Caco-2 (cell line): Measurements from ENCODE around the gene UPK1A. TPM values are rescaled to one million over a fixed set of nuclear protein-coding genes. Genes with fewer than 3 reads are reported as not detected.
A peak's percentile ranks its signal among the peaks of the same experiment; 100 is the strongest.

Source experiments
- BruUV-seq: library from RNA; stranded (reverse); fragments of 400-500 nt; replicated peaks from 2 replicates; lab custom pipeline; 2021; lab: Mats Ljungman, UMichigan
- CTCF ChIA-PET: fragments of 300-600 bp; sonication (Branson Sonifier 250); formaldehyde crosslinking; loops from one replicate; lab custom pipeline; 2022; ENCODE audit warnings: antibody characterized with exemption; lab: Charles Lee
- POLR2A ChIA-PET: fragments of 300-600 bp; sonication (Branson Sonifier 250); formaldehyde crosslinking; loops from one replicate; lab custom pipeline; 2022; ENCODE audit warnings: antibody characterized with exemption; lab: Charles Lee
- DNase-seq, 2 experiments: peaks; one replicate each; pipeline versions ENCODE4 v3.0.0 to v3.0.0-alpha.2; 2020 to 2022
- H3K27me3 ChIP-seq: replicated peaks from 2 replicates; pipeline ENCODE4 v1.6.0; 2011; ENCODE audit warnings: low read length; ENCODE audit not compliant: control insufficient read depth, insufficient read depth
- H3K36me3 ChIP-seq: 2 replicates; pipeline ENCODE4 v1.5.1; 2011; ENCODE audit warnings: low read length; ENCODE audit not compliant: control insufficient read depth, insufficient read depth
- H3K4me1 ChIP-seq: fragments of 250-450 bp; sonication (Bioruptor Pico); 2 replicates; pipeline ENCODE4 v1.5.1; 2020; ENCODE audit warnings: mild to moderate bottlenecking
- H3K4me3 ChIP-seq: 2 replicates; pipeline ENCODE4 v1.5.1; 2011; ENCODE audit warnings: low read depth, mild to moderate bottlenecking, control low read depth, low read length
- H3K9me3 ChIP-seq: fragments of 250-450 bp; sonication (Bioruptor Pico); 2 replicates; pipeline ENCODE4 v1.5.1; 2020; ENCODE audit warnings: mild to moderate bottlenecking, moderate library complexity
- H3K27ac Mint-ChIP-seq: one replicate; pipeline ENCODE4 v1.8.0; 2022; ENCODE audit warnings: mixed read lengths; ENCODE audit not compliant: unreplicated experiment
- H3K27me3 Mint-ChIP-seq: one replicate; pipeline ENCODE4 v1.8.0; 2022; ENCODE audit warnings: mixed read lengths; ENCODE audit not compliant: insufficient read depth, unreplicated experiment
- H3K36me3 Mint-ChIP-seq: one replicate; pipeline ENCODE4 v1.8.0; 2022; ENCODE audit warnings: mild to moderate bottlenecking, mixed read lengths; ENCODE audit not compliant: insufficient read depth, unreplicated experiment
- H3K4me1 Mint-ChIP-seq: one replicate; pipeline ENCODE4 v1.8.0; 2022; ENCODE audit warnings: low read depth, mixed read lengths; ENCODE audit not compliant: unreplicated experiment
- H3K4me3 Mint-ChIP-seq: one replicate; pipeline ENCODE4 v1.8.0; 2022; ENCODE audit warnings: mild to moderate bottlenecking, moderate library complexity, mixed read lengths; ENCODE audit not compliant: unreplicated experiment
- H3K9me3 Mint-ChIP-seq: one replicate; pipeline ENCODE4 v1.8.0; 2022; ENCODE audit warnings: mixed read lengths; ENCODE audit not compliant: unreplicated experiment
- intact Hi-C: fragments of 100-400 bp; cut with micrococcal nuclease; formaldehyde crosslinking; loops from one replicate; pipeline ENCODE4 v1.10.0; 2022; ENCODE audit not compliant: unreplicated experiment
- total RNA-seq: library from RNA; stranded (reverse); gene quantifications from 2 replicates; pipeline ENCODE4 v1.2.3, GENCODE V29; 2022
- TF ChIP-seq, protein P1 (sequence below), 2 experiments: fragments of 200-600 bp in 1 of 2; IDR thresholded peaks; 1 replicate in 1 of 2; 2 replicates in 1 of 2; pipeline versions ENCODE4 v1.5.1 to v1.8.0; 2011 to 2022; ENCODE audit warnings: antibody characterized with exemption in 1 of 2, control low read depth in 1 of 2, inconsistent platforms in 1 of 2, low read depth in 1 of 2, low read length in 1 of 2, mild to moderate bottlenecking in 1 of 2, moderate library complexity in 1 of 2; ENCODE audit not compliant: insufficient read depth in 1 of 2, severe bottlenecking in 1 of 2, unreplicated experiment in 1 of 2

UPK1A gene
- total RNA-seq, 1 experiment from 2014 or later: not detected

DNA sequence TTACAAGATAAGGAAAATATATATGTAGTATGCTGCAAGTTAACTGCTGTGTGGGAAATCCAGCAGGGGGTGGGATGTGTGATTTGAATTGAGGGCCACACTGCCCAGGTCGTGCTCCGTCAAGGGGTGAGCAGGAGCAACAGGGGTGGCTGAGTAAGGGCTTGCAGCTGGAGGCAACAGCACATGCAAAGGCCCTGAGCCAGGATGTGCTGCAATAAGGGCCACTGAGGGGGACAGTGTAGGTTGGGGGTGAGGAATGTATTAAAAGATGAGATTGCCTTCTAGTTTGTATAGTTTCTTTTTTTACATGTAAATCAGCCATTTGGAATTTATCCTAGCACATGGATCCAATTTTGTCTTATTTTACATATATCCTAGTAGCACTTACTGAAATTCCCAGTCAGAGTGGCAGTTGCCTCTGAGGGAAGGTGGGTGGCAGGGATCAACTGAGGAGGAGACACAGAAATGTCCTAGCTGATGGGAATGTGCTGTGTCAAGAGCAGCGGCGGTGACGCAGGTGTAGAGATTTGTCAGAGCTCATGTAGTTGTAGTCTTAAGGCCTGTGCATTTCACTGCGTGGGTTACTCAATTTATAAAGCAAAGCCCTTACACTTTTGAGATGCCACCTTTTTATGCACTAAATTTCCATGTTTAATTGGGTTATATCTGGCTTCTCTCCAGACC is 42.8 kb upstream of the UPK1A start:
- ChIA-PET CTCF (interaction anchor here (0.7 kb wide), 1 partner anchor 13 kb away, joined by 5 read pairs; no protein-coding TSS in a partner anchor), POLR2A (interaction anchor here (0.8 to 1.7 kb wide), 2 partner anchors 16 to 20 kb away, joined by 3 to 12 read pairs; no protein-coding TSS in a partner anchor)
- H3K4me3 ChIP-seq: no peak overlapping the region
- no peak overlapping the region for H3K4me3 Mint-ChIP-seq
- H3K9me3 Mint-ChIP-seq: no peaks in the 10 kb centered on the region
- no peaks in the 10 kb centered on the region for H3K27me3 ChIP-seq
- BruUV-seq: TSS peak; percentile 19
- H3K36me3 Mint-ChIP-seq: peaks cover 30% of the 10 kb centered on the region
- H3K9me3 ChIP-seq: no peaks in the 10 kb centered on the region
- no peaks in the 10 kb centered on the region for H3K36me3 ChIP-seq
- peak overlapping the region; percentile 40 for H3K27ac Mint-ChIP-seq
- TF ChIP-seq, protein P1, sequence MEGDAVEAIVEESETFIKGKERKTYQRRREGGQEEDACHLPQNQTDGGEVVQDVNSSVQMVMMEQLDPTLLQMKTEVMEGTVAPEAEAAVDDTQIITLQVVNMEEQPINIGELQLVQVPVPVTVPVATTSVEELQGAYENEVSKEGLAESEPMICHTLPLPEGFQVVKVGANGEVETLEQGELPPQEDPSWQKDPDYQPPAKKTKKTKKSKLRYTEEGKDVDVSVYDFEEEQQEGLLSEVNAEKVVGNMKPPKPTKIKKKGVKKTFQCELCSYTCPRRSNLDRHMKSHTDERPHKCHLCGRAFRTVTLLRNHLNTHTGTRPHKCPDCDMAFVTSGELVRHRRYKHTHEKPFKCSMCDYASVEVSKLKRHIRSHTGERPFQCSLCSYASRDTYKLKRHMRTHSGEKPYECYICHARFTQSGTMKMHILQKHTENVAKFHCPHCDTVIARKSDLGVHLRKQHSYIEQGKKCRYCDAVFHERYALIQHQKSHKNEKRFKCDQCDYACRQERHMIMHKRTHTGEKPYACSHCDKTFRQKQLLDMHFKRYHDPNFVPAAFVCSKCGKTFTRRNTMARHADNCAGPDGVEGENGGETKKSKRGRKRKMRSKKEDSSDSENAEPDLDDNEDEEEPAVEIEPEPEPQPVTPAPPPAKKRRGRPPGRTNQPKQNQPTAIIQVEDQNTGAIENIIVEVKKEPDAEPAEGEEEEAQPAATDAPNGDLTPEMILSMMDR (IDR thresholded peaks at IDR 0.05; ENCODE audit: insufficient read depth in 1 of 2, low read depth in 1 of 2, low read length in 1 of 2, severe bottlenecking in 1 of 2, unreplicated experiment in 1 of 2): no peak
- DNase-seq: no peak
- intact Hi-C loops: no loop called here
- no peaks in the 10 kb centered on the region for H3K4me1 ChIP-seq
- no peaks in the 10 kb centered on the region for H3K4me1 Mint-ChIP-seq
- no peaks in the 10 kb centered on the region for H3K27me3 Mint-ChIP-seq

DNA sequence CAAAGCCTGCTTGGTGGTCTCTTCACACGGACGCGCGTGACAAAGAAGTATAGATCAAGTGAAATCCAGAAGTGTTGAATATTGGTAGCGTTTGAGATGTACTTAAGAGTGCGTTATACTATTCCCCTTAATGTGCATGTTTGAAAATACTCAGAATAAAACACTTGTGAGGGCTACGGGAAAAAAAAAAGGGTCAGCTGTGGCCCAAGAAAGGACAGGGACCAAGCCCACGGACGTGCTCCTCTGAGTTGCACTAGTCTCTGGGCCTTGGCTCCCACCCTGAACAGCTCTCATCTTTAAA is 38.1 kb upstream of the UPK1A start:
- Mint-ChIP-seq H3K9me3 (no peaks in the 10 kb centered on the region), H3K27me3 (no peaks in the 10 kb centered on the region), H3K36me3 (peaks cover 55% of the 10 kb centered on the region), H3K27ac (peak overlapping the region; percentile 100), H3K4me1 (peaks cover 7% of the 10 kb centered on the region), H3K4me3 (peak overlapping the region; percentile 100)
- CTCF ChIA-PET: no interaction called here
- Histone ChIP-seq H3K4me3 (peak overlapping the region; percentile 55), H3K27me3 (no peaks in the 10 kb centered on the region), H3K36me3 (peaks cover 4% of the 10 kb centered on the region), H3K9me3 (no peaks in the 10 kb centered on the region), H3K4me1 (no peaks in the 10 kb centered on the region)
- TSS peak; percentile 99 for BruUV-seq
- DNase-seq: no peak
- TF ChIP-seq, protein P1 (IDR thresholded peaks at IDR 0.05; ENCODE audit: insufficient read depth in 1 of 2, low read depth in 1 of 2, low read length in 1 of 2, severe bottlenecking in 1 of 2, unreplicated experiment in 1 of 2): no peak
- intact Hi-C loops: loop anchor here (1.0 to 5.0 kb wide), 4 partner anchors 15 to 81 kb away; partner anchors contain the start of genes COX6B1, HAUS5 and TMEM147
- POLR2A ChIA-PET: no interaction called here

DNA sequence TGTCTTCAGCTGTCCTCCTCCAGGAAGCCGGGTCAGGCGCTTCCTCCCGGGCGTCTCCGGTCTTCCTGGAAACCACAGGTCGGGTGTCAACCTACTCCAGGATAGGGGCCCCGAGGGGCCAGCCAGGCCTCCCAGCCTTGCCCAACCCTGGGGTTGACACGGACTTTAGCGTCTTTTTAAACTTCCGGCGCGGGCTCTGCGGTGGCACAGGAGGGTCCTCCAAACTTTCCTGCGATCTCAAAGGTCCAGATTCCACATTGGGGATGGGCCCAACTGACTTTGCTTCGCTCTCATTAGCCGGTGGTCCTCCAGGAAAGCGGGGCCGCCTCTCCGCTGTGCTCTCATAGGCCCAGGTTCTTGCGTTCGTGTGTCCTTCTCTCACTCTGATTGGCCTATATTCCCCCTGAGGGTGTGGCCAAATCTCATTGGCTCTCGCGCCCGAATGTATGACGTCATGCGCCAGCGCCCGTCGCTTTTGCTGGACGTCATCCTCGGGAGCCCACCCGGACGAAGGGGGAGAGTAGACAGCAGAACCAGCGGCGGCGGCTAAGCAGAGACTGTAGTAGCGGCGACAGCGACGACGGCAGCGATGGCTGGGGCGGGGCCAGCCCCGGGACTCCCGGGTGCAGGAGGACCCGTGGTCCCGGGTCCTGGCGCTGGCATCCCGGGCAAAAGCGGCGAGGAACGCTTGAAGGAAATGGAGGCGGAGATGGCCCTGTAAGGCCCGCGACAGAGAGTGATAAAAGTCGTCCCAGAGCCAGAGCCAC is 37.6 kb upstream of the UPK1A start, which contains the start of gene RBM42:
RBM42 (plus strand) TSS at position 472 of the 767 bp plus-strand sequence; CDS start at position 590, 118 bp downstream.
- Histone ChIP-seq H3K9me3 (no peaks in the 10 kb centered on the region), H3K36me3 (peaks cover 4% of the 10 kb centered on the region), H3K4me1 (no peaks in the 10 kb centered on the region), H3K4me3 (peak within 1 kb of the TSS; percentile 90), H3K27me3 (no peaks in the 10 kb centered on the region)
- Mint-ChIP-seq H3K27me3 (no peaks in the 10 kb centered on the region), H3K36me3 (peaks cover 60% of the 10 kb centered on the region), H3K9me3 (no peaks in the 10 kb centered on the region), H3K4me3 (peak within 1 kb of the TSS; percentile 100), H3K4me1 (peaks cover 7% of the 10 kb centered on the region), H3K27ac (peak within 1 kb of the TSS; percentile 100)
- BruUV-seq: no TSS peak
- CTCF ChIA-PET: no interaction called here
- DNase-seq: peak; percentile 99
- POLR2A ChIA-PET: interaction anchor here (1.0 kb wide), 1 partner anchor 19 kb away, joined by 3 read pairs; the partner anchor contains the start of gene COX6B1
- TF ChIP-seq, protein P1 (IDR thresholded peaks at IDR 0.05; ENCODE audit: insufficient read depth in 1 of 2, low read depth in 1 of 2, low read length in 1 of 2, severe bottlenecking in 1 of 2, unreplicated experiment in 1 of 2): no peak
- intact Hi-C loops: loop anchor here (1.0 to 5.0 kb wide), 4 partner anchors 15 to 81 kb away; partner anchors contain the start of genes COX6B1, HAUS5 and TMEM147
